ENCODE measurements around the gene COQ7. TPM values are rescaled to one million over a fixed set of nuclear protein-coding genes. Genes with fewer than 3 reads are reported as not detected.
A peak's percentile ranks its signal among the peaks of the same experiment; 100 is the strongest.

Gene COQ7
- total RNA-seq, 1 donor from 2014 or later, result 15.4 TPM

DNA sequence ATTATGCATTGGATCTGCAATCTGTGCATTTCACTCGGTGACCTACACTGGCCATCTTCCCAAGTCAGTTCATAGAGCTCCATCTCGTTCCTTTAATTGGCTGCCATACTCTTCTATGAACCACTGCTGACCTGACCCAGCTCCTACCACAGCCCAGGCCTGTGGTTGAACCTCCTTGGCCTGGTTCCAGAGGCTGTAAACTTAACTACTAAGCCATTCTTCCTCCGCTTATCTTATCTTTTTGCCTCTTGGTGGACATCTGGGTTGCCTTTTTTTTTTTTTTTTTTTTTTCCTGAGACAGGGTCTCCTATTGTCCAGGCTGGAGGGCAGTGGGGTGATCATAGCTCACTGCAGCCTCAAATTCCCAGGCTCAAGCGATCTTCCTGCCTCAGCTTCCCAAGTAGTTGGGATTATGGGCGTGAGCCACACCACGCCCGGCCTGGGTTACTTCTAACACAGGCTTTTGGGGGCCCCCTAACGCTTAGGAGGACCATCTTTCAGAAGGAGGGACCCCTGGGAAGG lies 18.3 kb downstream of the COQ7 start:
- Histone ChIP-seq H3K9me3 (no peaks in the 10 kb centered on the region), H3K27me3 (no peaks in the 10 kb centered on the region), H3K4me1 (peaks cover 8% of the 10 kb centered on the region), H3K4me3 (no peak overlapping the region), H3K27ac (no peak overlapping the region), H3K36me3 (peaks cover 10% of the 10 kb centered on the region)
- intact Hi-C loops (cut with DNase I), result loop anchor here (10.0 kb wide), 2 partner anchors 89 to 289 kb away; no protein-coding TSS in a partner anchor
- DNase-seq (no peak), ATAC-seq (no peak)
- TF ChIP-seq, protein P1, sequence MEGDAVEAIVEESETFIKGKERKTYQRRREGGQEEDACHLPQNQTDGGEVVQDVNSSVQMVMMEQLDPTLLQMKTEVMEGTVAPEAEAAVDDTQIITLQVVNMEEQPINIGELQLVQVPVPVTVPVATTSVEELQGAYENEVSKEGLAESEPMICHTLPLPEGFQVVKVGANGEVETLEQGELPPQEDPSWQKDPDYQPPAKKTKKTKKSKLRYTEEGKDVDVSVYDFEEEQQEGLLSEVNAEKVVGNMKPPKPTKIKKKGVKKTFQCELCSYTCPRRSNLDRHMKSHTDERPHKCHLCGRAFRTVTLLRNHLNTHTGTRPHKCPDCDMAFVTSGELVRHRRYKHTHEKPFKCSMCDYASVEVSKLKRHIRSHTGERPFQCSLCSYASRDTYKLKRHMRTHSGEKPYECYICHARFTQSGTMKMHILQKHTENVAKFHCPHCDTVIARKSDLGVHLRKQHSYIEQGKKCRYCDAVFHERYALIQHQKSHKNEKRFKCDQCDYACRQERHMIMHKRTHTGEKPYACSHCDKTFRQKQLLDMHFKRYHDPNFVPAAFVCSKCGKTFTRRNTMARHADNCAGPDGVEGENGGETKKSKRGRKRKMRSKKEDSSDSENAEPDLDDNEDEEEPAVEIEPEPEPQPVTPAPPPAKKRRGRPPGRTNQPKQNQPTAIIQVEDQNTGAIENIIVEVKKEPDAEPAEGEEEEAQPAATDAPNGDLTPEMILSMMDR (IDR thresholded peaks at IDR 0.05), result no peak

DNA sequence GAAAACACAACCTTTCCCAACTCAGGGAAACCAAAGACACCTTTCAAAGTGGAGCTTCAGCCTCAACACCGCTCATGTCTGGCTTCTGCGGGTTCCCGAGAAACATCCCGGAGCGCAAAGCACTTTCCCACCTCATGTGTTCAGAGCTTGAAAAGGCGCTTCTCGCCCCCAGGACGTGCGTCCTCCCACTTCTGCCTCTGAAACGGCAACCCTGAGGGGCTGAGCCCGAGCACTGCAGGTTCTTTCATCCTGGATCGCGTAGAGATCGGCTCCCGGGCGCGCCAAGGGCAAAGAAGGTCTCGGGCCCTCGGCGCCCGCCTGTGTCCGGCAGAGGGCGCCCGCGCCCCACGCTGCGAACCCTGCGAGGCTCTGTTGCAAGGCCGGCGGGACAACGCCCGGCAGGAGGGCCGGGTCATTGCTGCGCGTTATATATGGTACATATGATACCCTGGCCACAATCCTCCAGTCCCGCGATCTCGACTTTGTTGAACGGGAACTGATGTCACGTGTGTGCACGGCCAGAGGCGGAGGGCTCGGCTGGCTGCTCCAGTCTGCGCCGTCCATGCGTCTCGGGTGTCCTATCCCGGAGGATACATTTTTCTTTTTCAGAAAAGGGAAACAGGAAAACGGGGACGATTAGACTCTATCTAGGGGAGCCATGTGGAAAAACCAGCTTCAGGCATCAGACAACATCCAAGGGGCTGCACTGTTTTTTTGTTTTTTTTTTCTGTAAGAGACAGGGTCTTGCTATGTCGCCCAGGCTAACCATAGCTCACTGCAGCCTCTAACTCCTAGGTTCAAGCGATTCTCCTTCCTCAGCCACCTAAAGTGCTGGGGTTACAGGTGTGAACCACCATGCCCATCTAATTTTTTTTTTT lies 19.1 kb downstream of the COQ7 start:
- peak; percentile 100 for ATAC-seq
- Histone ChIP-seq H3K4me1 (peaks cover 8% of the 10 kb centered on the region), H3K4me3 (peak overlapping the region; percentile 51), H3K27ac (no peak overlapping the region), H3K9me3 (no peaks in the 10 kb centered on the region), H3K27me3 (no peaks in the 10 kb centered on the region), H3K36me3 (peaks cover 5% of the 10 kb centered on the region)
- DNase-seq, result peak; percentile 93
- TF ChIP-seq, protein P1 (IDR thresholded peaks at IDR 0.05), result peak; percentile 99
- intact Hi-C loops (cut with DNase I), result loop anchor here (10.0 kb wide), 2 partner anchors 88 to 288 kb away; no protein-coding TSS in a partner anchor

DNA sequence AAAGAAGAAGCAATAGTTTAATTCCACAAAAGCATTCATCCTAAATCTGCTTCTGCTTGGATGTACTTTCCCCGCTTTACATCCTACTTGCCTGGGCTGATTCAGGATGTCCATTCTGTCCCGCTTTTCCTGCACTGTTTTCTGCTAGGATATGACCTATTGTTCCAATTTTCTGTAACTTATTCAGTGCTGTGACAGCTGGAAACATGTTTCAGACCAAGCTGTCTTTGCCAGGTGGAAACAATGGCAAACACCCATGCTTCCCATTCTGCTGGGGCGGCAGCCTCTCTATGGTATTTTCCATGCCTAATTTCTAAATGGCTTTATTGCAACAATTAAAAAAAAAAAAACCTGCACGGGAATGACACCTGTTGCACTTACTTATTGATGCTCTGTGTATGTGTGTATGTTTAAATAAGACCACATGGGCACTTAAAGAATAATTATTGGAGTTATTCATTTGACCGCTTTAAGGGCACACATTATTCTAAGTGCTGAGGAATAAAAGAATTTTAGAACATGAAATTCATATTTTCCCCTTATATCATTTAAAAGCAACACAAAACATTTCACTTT lies 21.0 kb downstream of the COQ7 start:
- ATAC-seq (no peak), DNase-seq (no peak)
- H3K4me1 ChIP-seq, result peaks cover 11% of the 10 kb centered on the region
- TF ChIP-seq, protein P1 (IDR thresholded peaks at IDR 0.05), result no peak
- no peaks in the 10 kb centered on the region for H3K36me3 ChIP-seq
- H3K27ac ChIP-seq, result no peak overlapping the region
- intact Hi-C loops (cut with DNase I), result loop anchor here (10.0 kb wide), 2 partner anchors 86 to 286 kb away; no protein-coding TSS in a partner anchor
- H3K27me3 ChIP-seq, result no peaks in the 10 kb centered on the region
- H3K9me3 ChIP-seq, result no peaks in the 10 kb centered on the region
- no peak overlapping the region for H3K4me3 ChIP-seq

DNA sequence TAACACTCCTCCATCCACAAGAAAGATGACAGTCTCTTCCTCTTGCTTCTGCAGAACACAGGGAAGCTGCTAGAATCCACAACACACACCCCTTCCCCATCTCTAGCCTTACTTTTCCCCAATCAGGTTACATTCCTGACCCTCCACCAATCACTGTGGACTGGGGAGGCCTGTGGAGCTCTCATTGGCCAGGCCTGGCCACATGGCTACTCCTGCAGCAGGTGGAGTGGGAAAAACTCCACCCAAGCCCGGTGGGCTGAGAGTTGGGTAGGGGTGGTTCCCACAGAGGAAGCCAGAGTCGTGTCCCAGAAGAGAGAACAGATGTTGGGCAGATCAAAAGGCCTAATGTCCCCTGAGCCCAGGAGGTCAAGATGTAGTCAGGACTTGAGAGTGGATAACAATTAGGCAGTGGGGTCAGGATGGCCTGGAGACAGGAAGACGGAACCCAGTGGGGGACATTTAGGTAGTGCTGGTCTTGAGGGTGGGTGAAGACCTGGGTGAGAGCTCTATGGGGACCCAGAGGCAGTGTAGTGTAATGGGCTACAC lies 22.1 kb downstream of the COQ7 start:
- DNase-seq (no peak), ATAC-seq (no peak)
- Histone ChIP-seq H3K4me3 (no peak overlapping the region), H3K9me3 (no peaks in the 10 kb centered on the region), H3K27me3 (no peaks in the 10 kb centered on the region), H3K36me3 (no peaks in the 10 kb centered on the region), H3K27ac (no peak overlapping the region), H3K4me1 (peaks cover 11% of the 10 kb centered on the region)
- TF ChIP-seq, protein P1 (IDR thresholded peaks at IDR 0.05), result no peak
- intact Hi-C loops (cut with DNase I), result loop anchor here (10.0 kb wide), 2 partner anchors 85 to 285 kb away; no protein-coding TSS in a partner anchor

DNA sequence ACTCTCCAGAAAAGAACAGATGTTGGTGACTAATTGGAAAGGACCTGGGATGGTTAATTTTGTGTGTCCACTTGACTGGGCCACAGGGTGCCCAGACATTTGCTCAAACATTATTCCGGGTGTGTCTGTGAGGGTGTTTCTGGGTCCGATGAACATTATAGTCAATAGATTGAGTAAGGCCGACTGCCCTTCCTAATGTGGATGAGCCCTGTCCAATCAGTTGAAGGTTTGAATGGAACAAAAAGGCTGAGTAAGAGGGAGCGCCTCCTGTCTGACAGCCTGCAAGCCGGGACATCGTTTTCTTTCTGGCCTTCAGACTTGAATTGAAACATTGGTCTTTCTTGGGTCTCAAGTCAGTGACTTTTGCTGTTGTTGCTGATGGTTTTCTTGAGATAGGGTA lies 23.5 kb downstream of the COQ7 start:
- Histone ChIP-seq H3K4me1 (peaks cover 9% of the 10 kb centered on the region), H3K9me3 (no peaks in the 10 kb centered on the region), H3K4me3 (no peak overlapping the region), H3K27ac (no peak overlapping the region), H3K27me3 (no peaks in the 10 kb centered on the region), H3K36me3 (no peaks in the 10 kb centered on the region)
- no peak for DNase-seq
- ATAC-seq, result no peak
- TF ChIP-seq, protein P1 (IDR thresholded peaks at IDR 0.05), result no peak
- intact Hi-C loops (cut with DNase I), result no loop called here

Measured in upper lobe of right lung (tissue), 1 donor.